ENCODE data around the gene LHX6. TPM values are rescaled to one million over a fixed set of nuclear protein-coding genes. Genes with fewer than 3 reads are reported as not detected.

Gene LHX6
- total and polyA plus RNA-seq, 2 of the 4 experiments (the other 2 are of a cell fraction): under 0.01 to 0.05 TPM

DNA sequence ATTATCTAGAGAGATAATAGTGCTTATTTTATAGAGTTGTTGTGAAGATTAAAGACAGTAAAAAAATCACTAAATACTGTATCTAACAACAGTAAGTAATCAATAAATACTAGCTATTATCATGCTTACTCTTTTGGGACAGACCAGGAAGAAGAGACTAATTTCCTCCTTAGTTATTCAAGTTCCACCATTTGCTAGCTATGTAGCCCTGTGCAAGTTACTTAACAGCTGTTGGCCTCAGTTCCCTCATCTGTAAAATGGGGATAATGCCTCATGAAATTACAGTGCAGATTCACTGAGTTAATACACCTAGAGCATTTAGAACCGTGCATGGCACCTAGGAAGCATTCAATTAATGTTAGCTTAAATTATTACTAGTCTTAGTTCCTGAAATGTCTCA lies 33.3 kb upstream of the LHX6 start:
- H3K18ac ChIP-seq (ENCODE audit: low read depth, low read length): no peak overlapping the region
- no peak overlapping the region for H2AFZ ChIP-seq (replicated peaks; ENCODE audit: low read length, poor library complexity)
- H3K23ac ChIP-seq (ENCODE audit: low read depth, low read length): no peak overlapping the region
- H3K9ac ChIP-seq (ENCODE audit: low read depth, low read length): no peak overlapping the region
- H2AK9ac ChIP-seq (replicated peaks; ENCODE audit: low read depth, low read length, poor library complexity): no peak overlapping the region
- H2BK120ac ChIP-seq (ENCODE audit: low read depth, low read length): no peak overlapping the region
- no peaks in the 10 kb centered on the region for H3K9me3 ChIP-seq (ENCODE audit: control insufficient read depth, insufficient read depth, low read length)
- no peak overlapping the region for H3K4me3 ChIP-seq (ENCODE audit: insufficient read depth, low read depth, low read length)
- no peak overlapping the region for H2AK5ac ChIP-seq (ENCODE audit: low read depth, low read length)
- no peak overlapping the region for H3K27ac ChIP-seq (ENCODE audit: insufficient read depth, low read length)
- no peak overlapping the region for H2BK5ac ChIP-seq (ENCODE audit: low read depth, low read length, poor library complexity, severe bottlenecking)
- WGBS, 2 experiments (ENCODE audit: extremely low coverage in 2 of 2, insufficient read length in 1 of 2): no CpG with 5 or more reads among the region's 1 CpG
- 0 out of 2 replicates have a peak, but pooled peaks cover 9% of the 10 kb centered on the region for H3K9me1 ChIP-seq (ENCODE audit: insufficient read depth, low read length)
- no peak for ATAC-seq (ENCODE audit: low read depth)
- POLR2A ChIA-PET (ENCODE audit: unreplicated experiment): no interaction called here
- no peak overlapping the region for H2BK15ac ChIP-seq (ENCODE audit: low read depth, low read length)
- dilution Hi-C loops (cut with HindIII; ENCODE audit: low sequenced_read_pairs, unreplicated experiment) (no loop called here), intact Hi-C loops (cut with micrococcal nuclease) (loop anchor here (5.0 kb wide), 2 partner anchors 55 to 190 kb away; no protein-coding TSS in a partner anchor), in situ Hi-C loops (cut with MboI; ENCODE audit: low sequenced_read_pairs) (no loop called here)
- no peak overlapping the region for H3K14ac ChIP-seq (replicated peaks; ENCODE audit: low read depth, low read length)
- no peak overlapping the region for H4K91ac ChIP-seq (ENCODE audit: insufficient read depth, low read depth, low read length)
- no peak overlapping the region for H4K5ac ChIP-seq (ENCODE audit: low read depth, low read length)
- H3K4me1 ChIP-seq (ENCODE audit: control insufficient read depth, insufficient read depth, low read length): no peaks in the 10 kb centered on the region; the same call in 1 of the 2 replicates
- no peak overlapping the region for H2BK20ac ChIP-seq (ENCODE audit: low read depth, low read length)
- H3K56ac ChIP-seq (ENCODE audit: extremely low read depth, insufficient read depth, low read length): no peak overlapping the region
- no peak for DNase-seq
- CTCF ChIA-PET: no interaction called here
- H3K27me3 ChIP-seq (ENCODE audit: control insufficient read depth, insufficient read depth, low read length): no peaks in the 10 kb centered on the region
- H3K36me3 ChIP-seq (ENCODE audit: control insufficient read depth, insufficient read depth, low read length): peaks cover 13% of the 10 kb centered on the region
- H4K20me1 ChIP-seq (ENCODE audit: insufficient read depth, low read length): no peaks in the 10 kb centered on the region; the same call in 1 of the 2 replicates
- no peak overlapping the region for H3K4me2 ChIP-seq (ENCODE audit: low read depth, low read length)
- no peak overlapping the region for H3K4ac ChIP-seq (ENCODE audit: low read depth, low read length)
- TF ChIP-seq POLR2A (IDR thresholded peaks at IDR 0.05; ENCODE audit: low read depth, low read length) (no peak), CEBPB (IDR thresholded peaks at IDR 0.05; ENCODE audit: low read depth, low read length) (no peak), MAFK (IDR thresholded peaks at IDR 0.05; ENCODE audit: low read depth, low read length) (no peak), RAD21 (IDR thresholded peaks at IDR 0.05; ENCODE audit: low read length) (no peak), BHLHE40 (IDR thresholded peaks at IDR 0.05; ENCODE audit: low read depth, low read length) (no peak), CHD1 (IDR thresholded peaks at IDR 0.05; ENCODE audit: low read depth, low read length) (no peak), FOS (IDR thresholded peaks at IDR 0.05; ENCODE audit: low read depth, low read length) (no peak)
- H3K79me1 ChIP-seq (ENCODE audit: low read depth in 1 of 2, low read length in 2 of 2): peaks cover 39 to 67% of the 10 kb centered on the region in 2 experiments
- BruUV-seq (replicated peaks): no TSS peak
- no peak overlapping the region for H4K8ac ChIP-seq (ENCODE audit: low read depth in 2 of 2, low read length in 2 of 2)
